Type B pancreatic cell (in vitro differentiated cells): ENCODE measurements around the gene MPL. TPM values are rescaled to one million over a fixed set of nuclear protein-coding genes. Genes with fewer than 3 reads are reported as not detected.

Experiments
- DNase-seq: peaks from one replicate; pipeline ENCODE4 v3.0.0; 2021; ENCODE audit warnings: mixed read lengths; ENCODE audit not compliant: unreplicated experiment; ENCODE audit errors: extremely low spot score
- H3K27ac Mint-ChIP-seq: 2 replicates; pipeline ENCODE4 v1.8.0; 2021; ENCODE audit warnings: mild to moderate bottlenecking, mixed read lengths
- H3K27me3 Mint-ChIP-seq: 2 replicates; pipeline ENCODE4 v1.8.0; 2021; ENCODE audit warnings: mixed read lengths
- H3K36me3 Mint-ChIP-seq: 2 replicates; pipeline ENCODE4 v1.8.0; 2021; ENCODE audit warnings: mixed read lengths
- H3K4me1 Mint-ChIP-seq: one replicate; pipeline ENCODE4 v1.8.0; 2021; ENCODE audit warnings: mixed read lengths; ENCODE audit not compliant: unreplicated experiment
- H3K4me3 Mint-ChIP-seq: 2 replicates; pipeline ENCODE4 v1.8.0; 2021; ENCODE audit warnings: mild to moderate bottlenecking, mixed read lengths
- H3K9me3 Mint-ChIP-seq: 2 replicates; pipeline ENCODE4 v1.8.0; 2021; ENCODE audit warnings: mixed read lengths
- total RNA-seq: library from RNA; stranded (reverse); gene quantifications from 2 replicates; pipeline ENCODE4 v1.2.1, GENCODE V29; 2021; ENCODE audit warnings: low replicate concordance
- TF ChIP-seq, protein P1 (sequence below): fragments of 200-600 bp; sonication (generic); conservative IDR thresholded peaks from 2 replicates; pipeline ENCODE4 v1.5.0; 2021; ENCODE audit warnings: antibody characterized with exemption, mild to moderate bottlenecking

The MPL gene
- total RNA-seq, 1 donor from 2014 or later: not detected

DNA sequence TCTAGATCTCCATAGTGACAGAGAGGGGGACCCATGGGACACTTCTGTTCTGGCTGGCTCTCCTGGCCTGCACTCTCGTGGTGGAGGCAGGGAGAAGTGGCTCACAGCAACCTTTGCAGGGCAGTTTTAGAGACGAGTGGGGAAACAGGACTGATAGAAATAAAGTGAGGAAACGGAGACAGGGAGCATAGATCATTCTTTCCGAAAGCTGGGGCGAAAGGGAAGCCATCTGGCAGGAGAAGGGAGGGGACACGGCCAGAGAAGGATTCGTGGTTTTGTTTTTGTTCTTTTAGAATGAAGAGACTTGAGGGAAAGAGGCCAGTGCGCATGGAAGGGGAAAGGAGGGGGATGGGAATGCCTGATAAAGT, 33.3 kb upstream of the MPL start:
- Mint-ChIP-seq H3K27ac (peak overlapping the region; percentile 71), H3K36me3 (no peaks in the 10 kb centered on the region)

DNA sequence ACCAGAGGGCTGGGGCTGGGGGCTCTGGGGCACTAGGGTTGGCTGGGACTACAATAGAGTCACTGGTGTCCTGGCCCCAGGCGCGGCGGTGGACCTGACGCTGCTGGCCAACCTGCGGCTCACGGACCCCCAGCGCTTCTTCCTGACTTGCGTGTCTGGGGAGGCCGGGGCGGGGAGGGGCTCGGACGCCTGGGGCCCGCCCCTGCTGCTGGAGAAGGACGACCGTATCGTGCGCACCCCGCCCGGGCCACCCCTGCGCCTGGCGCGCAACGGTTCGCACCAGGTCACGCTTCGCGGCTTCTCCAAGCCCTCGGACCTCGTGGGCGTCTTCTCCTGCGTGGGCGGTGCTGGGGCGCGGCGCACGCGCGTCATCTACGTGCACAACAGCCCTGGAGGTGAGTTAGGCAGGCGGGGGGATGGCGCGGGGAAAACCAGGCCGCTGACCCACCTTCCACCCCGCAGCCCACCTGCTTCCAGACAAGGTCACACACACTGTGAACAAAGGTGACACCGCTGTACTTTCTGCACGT, 32.8 kb upstream of the MPL start:
- peak overlapping the region; percentile 71 for H3K27ac Mint-ChIP-seq
- TF ChIP-seq, protein P1, sequence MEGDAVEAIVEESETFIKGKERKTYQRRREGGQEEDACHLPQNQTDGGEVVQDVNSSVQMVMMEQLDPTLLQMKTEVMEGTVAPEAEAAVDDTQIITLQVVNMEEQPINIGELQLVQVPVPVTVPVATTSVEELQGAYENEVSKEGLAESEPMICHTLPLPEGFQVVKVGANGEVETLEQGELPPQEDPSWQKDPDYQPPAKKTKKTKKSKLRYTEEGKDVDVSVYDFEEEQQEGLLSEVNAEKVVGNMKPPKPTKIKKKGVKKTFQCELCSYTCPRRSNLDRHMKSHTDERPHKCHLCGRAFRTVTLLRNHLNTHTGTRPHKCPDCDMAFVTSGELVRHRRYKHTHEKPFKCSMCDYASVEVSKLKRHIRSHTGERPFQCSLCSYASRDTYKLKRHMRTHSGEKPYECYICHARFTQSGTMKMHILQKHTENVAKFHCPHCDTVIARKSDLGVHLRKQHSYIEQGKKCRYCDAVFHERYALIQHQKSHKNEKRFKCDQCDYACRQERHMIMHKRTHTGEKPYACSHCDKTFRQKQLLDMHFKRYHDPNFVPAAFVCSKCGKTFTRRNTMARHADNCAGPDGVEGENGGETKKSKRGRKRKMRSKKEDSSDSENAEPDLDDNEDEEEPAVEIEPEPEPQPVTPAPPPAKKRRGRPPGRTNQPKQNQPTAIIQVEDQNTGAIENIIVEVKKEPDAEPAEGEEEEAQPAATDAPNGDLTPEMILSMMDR: no peak
- peaks cover 4% of the 10 kb centered on the region for H3K27me3 Mint-ChIP-seq
- no peak overlapping the region for H3K4me3 Mint-ChIP-seq
- no peaks in the 10 kb centered on the region for H3K9me3 Mint-ChIP-seq
- no peaks in the 10 kb centered on the region for H3K36me3 Mint-ChIP-seq
- no peak for DNase-seq
- H3K4me1 Mint-ChIP-seq: peaks cover 17% of the 10 kb centered on the region

More for the DNA sequence above, 33.3 kb upstream of the MPL start:
- peaks cover 17% of the 10 kb centered on the region for H3K4me1 Mint-ChIP-seq
- H3K4me3 Mint-ChIP-seq: no peak overlapping the region
- TF ChIP-seq, protein P1: no peak
- DNase-seq: no peak
- H3K27me3 Mint-ChIP-seq: peaks cover 4% of the 10 kb centered on the region
- no peaks in the 10 kb centered on the region for H3K9me3 Mint-ChIP-seq

DNA sequence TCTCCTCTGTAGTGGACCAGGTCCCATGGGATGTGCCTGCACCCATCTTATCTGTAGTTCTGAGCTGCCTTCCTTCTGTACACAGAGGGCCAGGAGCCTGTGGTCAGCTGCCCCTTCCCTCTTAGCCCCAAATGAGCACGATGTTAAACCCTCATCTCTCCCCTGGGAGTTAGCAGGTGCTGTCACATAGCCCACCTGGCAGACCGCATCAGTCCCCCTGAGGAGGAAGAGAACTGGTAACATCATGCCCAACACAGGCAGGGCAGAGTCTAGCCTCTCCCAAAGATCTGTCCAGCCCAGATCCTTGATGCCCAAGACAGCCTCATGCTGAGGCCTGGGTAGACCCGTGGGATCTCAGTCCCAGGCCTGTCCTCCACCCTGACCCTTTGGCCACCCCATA, 32.2 kb upstream of the MPL start:
- DNase-seq: no peak
- TF ChIP-seq, protein P1: no peak
- no peaks in the 10 kb centered on the region for H3K9me3 Mint-ChIP-seq
- no peak overlapping the region for H3K27ac Mint-ChIP-seq
- peaks cover 4% of the 10 kb centered on the region for H3K27me3 Mint-ChIP-seq
- no peaks in the 10 kb centered on the region for H3K36me3 Mint-ChIP-seq
- H3K4me3 Mint-ChIP-seq: no peak overlapping the region
- peaks cover 17% of the 10 kb centered on the region for H3K4me1 Mint-ChIP-seq

DNA sequence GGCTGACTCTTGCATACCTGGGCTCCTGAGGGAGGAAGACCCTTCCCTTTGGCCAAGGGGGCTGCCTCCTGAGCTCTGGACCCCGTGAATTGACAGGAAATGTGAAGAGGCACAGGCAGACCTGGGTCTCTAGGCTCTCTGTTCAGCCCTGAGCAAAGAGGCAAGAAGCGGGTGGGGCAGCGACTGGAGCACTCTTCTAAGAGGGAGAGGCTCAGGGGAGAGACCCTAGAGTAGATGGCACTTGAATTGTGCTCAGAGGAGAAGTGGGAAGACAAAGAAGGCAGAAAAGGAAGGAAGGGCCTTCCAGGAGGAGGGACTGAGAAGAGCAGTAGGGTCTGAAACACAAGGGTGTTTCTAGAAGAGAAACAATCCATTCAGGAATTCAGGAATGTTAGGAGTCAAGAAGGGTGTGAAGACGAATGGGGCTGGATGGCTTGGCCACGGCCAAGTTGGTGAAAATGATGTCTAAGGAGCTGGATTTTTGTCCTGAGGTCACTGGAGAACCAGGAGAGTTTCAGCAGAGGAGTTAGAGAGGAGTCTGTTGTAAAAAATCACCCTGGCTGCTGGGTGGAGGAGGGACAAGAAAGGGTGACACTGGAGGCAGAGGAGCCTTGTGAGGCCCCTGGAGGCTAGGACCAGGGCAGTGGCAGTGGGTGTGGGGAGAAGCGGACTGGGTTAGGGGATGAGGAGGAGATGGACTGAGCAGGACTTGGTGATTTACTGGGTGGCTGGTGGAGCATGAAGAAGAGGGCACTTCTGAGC, 31.5 kb upstream of the MPL start:
- Mint-ChIP-seq H3K4me1 (peaks cover 17% of the 10 kb centered on the region), H3K27me3 (peaks cover 4% of the 10 kb centered on the region), H3K9me3 (no peaks in the 10 kb centered on the region), H3K36me3 (no peaks in the 10 kb centered on the region), H3K27ac (peak overlapping the region; percentile 1), H3K4me3 (no peak overlapping the region)
- DNase-seq: no peak
- TF ChIP-seq, protein P1: no peak

DNA sequence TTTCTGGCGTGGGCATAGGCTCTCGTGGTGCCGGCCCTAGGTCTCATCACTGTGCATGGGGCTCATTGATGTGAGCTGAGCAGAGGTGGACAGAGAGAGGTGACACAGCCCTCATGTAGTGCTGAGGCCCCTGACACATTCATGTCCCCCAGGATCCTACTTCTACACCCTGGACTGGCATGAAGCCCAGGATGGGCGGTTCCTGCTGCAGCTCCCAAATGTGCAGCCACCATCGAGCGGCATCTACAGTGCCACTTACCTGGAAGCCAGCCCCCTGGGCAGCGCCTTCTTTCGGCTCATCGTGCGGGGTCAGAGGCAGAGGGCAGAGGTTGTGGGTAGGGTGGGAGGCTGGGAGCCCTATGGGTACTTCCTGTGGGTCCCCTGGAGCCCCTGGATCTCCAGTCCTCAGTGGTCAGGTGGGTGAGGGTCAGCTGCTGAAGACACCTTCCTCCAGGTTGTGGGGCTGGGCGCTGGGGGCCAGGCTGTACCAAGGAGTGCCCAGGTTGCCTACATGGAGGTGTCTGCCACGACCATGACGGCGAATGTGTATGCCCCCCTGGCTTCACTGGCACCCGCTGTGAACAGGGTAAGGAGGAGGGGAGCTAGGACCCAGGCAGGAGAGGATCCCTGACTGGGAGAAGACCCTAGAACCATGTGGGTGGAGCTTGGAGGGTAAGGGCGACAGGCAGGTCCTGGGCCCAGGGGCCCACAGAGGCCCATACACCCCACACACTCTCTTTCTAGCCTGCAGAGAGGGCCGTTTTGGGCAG, 30.7 kb upstream of the MPL start:
- DNase-seq: no peak
- peaks cover 17% of the 10 kb centered on the region for H3K4me1 Mint-ChIP-seq
- no peaks in the 10 kb centered on the region for H3K36me3 Mint-ChIP-seq
- peaks cover 4% of the 10 kb centered on the region for H3K27me3 Mint-ChIP-seq
- H3K4me3 Mint-ChIP-seq: no peak overlapping the region
- TF ChIP-seq, protein P1: no peak
- no peak overlapping the region for H3K27ac Mint-ChIP-seq
- H3K9me3 Mint-ChIP-seq: no peaks in the 10 kb centered on the region
